Measurements from ENCODE around the gene MPRIP.
"Not testable (repeated sequence)": the region's sequence is repeated elsewhere in the genome, so short reads cannot be mapped to it uniquely, and the experiment has no call there.

MPRIP gene

DNA sequence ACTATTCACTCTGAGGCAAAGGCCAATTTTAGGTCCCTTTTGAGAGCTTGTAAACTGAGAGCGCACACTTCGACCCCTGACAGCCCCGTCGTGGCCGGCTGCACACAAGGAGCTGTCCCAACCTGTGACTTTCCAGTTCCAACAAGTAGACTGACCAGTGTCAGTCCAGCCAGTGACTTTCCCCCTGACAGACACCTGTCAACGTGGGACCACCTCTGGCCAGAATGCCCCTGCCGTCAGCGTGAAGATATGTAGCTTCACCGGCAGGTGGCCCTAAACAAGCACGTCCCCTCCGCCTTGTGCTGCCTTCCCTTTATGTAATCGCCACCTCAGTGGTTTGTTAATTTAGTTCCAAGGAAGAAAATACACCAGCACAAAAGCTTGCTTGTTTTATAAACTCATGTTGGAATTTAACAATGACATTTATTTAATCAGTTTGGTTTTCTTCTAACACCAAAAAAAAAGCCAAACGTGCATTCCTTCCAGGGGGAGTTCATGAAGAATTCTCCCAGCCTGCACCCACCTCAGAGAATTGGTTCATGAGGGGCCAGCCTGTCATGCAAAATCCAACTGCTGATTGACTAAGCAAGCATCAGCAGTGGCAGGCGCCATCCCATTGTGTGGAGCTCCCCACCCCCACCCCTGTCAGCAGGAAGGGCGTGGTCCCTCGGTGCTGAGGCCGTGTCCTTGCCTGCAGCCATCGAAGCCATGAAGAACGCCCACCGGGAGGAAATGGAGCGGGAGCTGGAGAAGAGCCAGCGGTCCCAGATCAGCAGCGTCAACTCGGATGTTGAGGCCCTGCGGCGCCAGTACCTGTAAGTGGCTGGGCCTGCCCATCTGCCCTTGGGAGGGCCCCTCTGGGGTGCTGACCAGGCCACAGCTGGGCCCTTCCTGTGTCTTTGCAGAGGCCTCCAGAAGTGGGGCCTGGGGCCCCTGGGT lies 130.0 kb downstream of the MPRIP start:
- no peak for DNase-seq

GRCh38 chr17:17172990-17173389 lies 130.7 kb downstream of the MPRIP start:
- no peak for DNase-seq

GRCh38 chr17:17173921-17174320 lies 131.7 kb downstream of the MPRIP start:
- no peak for DNase-seq

GRCh38 chr17:17175340-17175739 lies 133.1 kb downstream of the MPRIP start:
- no peak for DNase-seq

- DNase-seq = no peak
Observed at GRCh38 chr17:17175917-17176316, 133.7 kb downstream of the MPRIP start.

DNA sequence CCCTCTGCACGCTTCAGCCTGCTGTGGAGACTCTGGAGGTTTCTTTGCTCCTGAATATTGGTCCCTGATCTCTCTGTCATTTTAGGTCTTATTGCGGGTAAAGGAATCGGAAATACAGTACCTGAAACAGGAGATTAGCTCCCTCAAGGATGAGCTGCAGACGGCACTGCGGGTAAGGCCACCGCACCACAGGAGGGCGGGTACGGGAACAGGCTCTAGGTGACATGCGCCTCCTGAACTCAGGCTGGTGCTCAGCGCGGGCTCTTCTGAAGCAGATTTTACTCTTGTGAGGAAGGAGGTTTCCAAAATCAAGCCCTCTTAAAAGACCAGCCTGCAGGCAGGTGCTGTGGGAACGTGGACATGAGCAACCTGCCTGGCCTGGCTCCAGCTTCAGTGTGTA lies 134.1 kb downstream of the MPRIP start:
- no peak for DNase-seq

- DNase-seq = no peak
Observed at GRCh38 chr17:17177176-17177575, 134.9 kb downstream of the MPRIP start.

GRCh38 chr17:17179371-17179827 lies 137.1 kb downstream of the MPRIP start:
- no peak for DNase-seq

DNA sequence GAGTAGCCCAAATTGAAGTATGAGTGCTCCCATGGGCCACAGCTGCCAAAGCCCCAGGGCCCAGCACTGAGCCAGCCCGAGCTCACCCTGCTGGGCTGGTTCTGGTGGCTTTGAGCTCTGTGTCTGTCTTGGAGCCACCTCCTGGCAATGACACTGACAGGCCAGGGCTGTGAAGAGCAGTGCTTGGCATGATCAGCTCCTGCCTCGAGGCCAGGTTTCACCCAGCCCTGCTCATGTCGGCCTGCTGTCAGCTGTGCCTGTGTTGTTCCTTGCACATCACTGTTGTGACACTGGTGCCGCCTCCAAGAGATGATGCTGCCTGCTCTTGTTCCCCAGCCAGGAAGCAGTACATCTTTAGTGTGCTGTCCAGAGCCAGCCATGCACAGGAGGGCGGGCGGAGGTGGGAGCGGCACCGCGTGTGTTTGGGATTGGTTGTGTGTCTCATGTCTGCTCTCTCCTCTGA lies 137.9 kb downstream of the MPRIP start:
- no peak for DNase-seq

GRCh38 chr17:17180741-17181525 lies 138.7 kb downstream of the MPRIP start:
- DNase-seq = no peak

- no peak for DNase-seq
Observed at GRCh38 chr17:17181666-17182597, 139.7 kb downstream of the MPRIP start.

DNA sequence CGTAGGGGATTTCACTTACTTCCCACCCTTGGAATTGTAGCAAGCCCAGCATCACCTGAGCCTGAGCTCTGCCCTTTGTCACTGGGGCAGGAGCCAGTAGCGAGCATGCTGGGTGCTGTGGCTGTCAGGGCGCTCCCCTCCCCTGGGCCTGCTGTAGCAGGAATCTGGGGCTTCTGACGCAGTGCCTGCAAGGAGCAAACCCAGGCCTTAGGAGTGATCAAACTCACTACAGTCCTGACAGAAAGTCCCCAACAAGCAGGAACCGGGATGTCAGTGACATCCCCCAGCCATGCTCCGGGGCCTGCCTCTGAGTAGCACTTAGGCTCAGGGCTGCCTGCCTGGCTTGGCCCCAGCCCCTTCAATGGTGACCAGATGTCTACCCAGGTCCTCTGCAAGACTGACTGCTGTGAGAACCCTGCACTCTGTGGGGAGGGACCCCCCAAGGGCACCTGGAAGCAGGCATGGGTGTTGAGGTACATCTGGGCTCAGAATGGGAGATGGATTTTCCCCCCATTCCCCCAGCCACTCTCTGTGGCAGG lies 140.4 kb downstream of the MPRIP start:
- DNase-seq = no peak

- DNase-seq = no peak
Observed at GRCh38 chr17:17183744-17184143, 141.5 kb downstream of the MPRIP start.

DNA sequence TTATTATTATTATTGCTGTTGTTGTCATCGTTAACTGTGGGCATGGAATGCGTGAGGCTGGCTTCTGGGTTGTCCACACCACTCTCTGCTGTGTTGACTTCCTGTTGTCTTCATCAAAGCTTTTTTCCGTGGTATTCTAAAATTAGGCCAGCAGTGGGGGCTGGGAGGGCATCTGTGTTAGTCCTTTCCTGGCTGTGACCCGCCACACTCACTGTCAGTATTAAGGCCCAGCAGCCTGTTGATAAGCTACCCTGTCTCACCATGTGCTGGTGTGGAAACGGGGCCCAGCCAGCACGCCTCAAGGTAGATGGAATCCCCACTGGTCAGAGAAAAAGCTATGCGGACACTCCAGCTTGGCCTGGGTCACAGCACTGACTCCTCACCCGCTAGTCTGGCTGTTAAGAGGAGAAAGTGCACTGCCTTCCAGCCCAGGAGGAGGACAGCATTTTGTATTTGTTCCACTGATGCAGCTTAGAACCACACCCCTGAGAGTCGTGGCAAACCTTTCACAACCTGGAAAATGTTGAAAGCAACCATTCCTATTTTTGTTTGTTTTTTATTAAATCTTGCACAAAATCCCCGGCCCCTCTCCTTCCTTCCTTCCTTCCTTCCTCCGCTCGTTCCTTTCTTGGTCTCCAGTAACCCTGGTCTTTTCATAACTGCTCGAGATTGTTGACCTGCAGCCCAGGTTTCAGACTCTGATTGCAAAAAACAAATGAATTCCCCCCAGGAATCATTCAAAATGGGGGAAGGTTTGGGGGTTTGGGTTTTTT lies 142.9 kb downstream of the MPRIP start:
- not testable (repeated sequence) for DNase-seq

- no peak for DNase-seq
Observed at GRCh38 chr17:17186051-17186450, 143.8 kb downstream of the MPRIP start.

- DNase-seq = no peak
Observed at GRCh38 chr17:17186551-17187505, 144.6 kb downstream of the MPRIP start.

GRCh38 chr17:17188586-17188985 lies 146.3 kb downstream of the MPRIP start:
- DNase-seq = no peak

GRCh38 chr17:17189559-17189958 lies 147.3 kb downstream of the MPRIP start:
- DNase-seq = no peak

- DNase-seq = no peak
Observed at GRCh38 chr17:17190188-17190587, 147.9 kb downstream of the MPRIP start.

- no peak for DNase-seq
Observed at GRCh38 chr17:17191346-17191792, 149.1 kb downstream of the MPRIP start.

All from GDM1 (cell line).